Left colon (tissue), 2 donors: Measurements from ENCODE around the gene TOX2. TPM values are rescaled to one million over a fixed set of nuclear protein-coding genes. Genes with fewer than 3 reads are reported as not detected.
A peak's percentile ranks its signal among the peaks of the same experiment; 100 is the strongest.

Experiments
- ATAC-seq: fragments of 200-7000 bp; cut with Tn5 transposase; one replicate; pipeline ENCODE4 v1.9.1; 2020; ENCODE audit warnings: mild to moderate bottlenecking, moderate library complexity
- DNase-seq, 2 donors: peaks; one replicate each; pipeline ENCODE4 v3.0.0-alpha.2; 2020
- intact Hi-C, 2 donors: fragments of 100-400 bp; cut with DNase I in 1 of 2; cut with micrococcal nuclease in 1 of 2; formaldehyde crosslinking; loops; one replicate each; pipeline versions ENCODE4 v1.11.2 to v1.14.0; 2022; cut with DNase I, micrococcal nuclease
- total RNA-seq, 2 donors: library from RNA; stranded (reverse); fragmentation: NEBNext Ultra II Directional; extraction: Animal tissue kit (Norgen Biotek cat#: 25700); gene quantifications; one replicate each; pipeline ENCODE4 v1.2.1, GENCODE V29; 2021
- donor health status: DM: no; HTN: no; CAD: no.
- donor health status: DM: yes; HTN: yes; CAD: no.

Gene TOX2
- total RNA-seq, 2 donors from 2014 or later = 3.0 to 3.4 TPM

DNA sequence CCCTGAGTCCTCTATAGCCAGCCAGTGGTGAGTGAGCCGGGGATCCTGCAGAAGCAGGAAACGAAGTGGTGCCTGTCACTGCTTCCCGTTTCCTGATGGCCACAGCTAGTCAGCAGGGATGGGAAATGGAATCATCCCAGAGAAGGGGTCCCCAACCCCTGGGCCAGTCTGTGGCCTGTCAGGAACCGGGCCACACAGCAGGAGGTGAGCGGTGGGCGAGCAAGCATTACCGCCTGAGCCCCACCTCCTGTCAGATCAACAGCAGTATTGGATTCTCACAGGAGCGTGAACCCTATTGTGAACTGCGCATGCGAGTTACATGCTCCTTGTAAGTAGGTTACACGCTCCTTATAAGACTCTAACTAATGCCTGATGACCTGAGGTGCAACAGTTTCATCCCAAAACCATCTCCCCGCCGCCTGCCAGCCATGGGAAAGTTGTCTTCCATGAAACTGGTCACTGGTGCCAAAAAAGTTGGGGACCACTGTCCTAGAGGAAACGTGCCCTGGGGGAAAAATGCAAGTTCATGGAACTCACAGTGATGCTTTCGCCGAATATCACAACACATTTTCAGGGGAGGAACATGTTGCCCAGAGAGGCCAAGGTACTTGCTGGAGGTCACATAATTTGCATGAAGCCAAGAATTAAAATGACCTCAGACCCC lies 158.5 kb downstream of the TOX2 start:
- ATAC-seq = no peak
- intact Hi-C loops = loop anchor here in 1 of 2 donors (10.0 kb wide), 1 partner anchor 98 kb away; no protein-coding TSS in a partner anchor
- DNase-seq = no peak

DNA sequence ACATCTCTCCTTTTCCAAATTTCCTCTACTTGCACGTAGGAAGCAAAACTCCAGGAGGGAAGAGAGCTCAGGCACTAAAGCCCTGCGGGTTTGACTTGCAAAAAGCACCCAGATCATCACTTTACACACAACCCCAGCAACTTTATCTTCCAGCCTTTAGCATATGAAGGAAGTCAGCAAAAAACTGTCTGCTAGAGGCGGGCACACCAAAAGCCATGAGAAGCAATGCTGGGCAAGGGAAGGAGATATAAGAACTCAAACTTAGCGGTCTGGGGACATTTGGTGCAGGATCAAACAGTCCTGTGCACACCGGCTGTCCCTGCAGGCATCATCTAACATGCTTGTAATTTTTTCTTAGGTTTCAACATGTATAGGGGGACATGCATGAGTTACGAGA lies 159.0 kb downstream of the TOX2 start:
- intact Hi-C loops = loop anchor here in 1 of 2 donors (10.0 kb wide), 1 partner anchor 99 kb away; no protein-coding TSS in a partner anchor

GRCh38 chr20:44074252-44075151 lies 159.8 kb downstream of the TOX2 start:
- no peak for ATAC-seq
- DNase-seq = no peak
- intact Hi-C loops = loop anchor here in 1 of 2 donors (10.0 kb wide), 1 partner anchor 100 kb away; no protein-coding TSS in a partner anchor

More for the DNA sequence above, 159.0 kb downstream of the TOX2 start:
- ATAC-seq (no peak), DNase-seq (no peak)

DNA sequence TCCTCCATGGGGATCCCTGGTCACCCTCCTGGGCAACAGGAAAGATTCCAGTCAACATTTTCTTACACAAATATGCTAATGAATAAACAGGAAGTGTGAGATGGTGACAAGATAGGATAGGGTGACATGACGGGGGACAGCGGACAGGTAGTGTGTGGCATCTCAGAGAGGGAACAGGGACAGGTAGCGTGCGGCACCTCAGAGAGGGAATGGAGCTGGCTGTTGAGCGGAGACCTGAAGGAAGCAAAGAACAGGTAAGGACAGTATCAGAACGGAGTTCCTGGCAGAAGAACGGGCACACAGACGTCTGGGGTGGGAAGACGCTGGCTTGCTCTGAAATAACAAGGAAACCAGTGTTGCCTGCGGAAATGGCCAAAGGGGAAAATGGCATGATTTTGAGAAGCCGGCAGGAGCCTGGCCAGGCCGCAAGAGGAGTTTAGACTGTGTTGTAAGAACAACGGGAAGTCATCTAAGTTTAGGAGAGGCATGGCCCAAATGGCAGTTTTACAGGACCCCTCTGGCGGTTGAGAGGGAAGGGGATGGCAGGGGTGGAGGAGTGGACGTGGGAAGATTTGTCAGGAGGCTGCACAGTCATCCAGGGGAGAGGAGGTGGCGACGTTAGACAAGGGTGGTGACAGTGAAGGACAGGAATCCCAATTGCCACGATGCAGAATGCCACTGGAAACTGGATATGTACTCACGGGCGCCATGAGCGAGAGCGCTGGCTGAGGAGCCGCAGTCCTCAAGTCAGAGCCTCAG lies 160.7 kb downstream of the TOX2 start:
- no peak for DNase-seq
- intact Hi-C loops = loop anchor here in 1 of 2 donors (10.0 kb wide), 1 partner anchor 101 kb away; no protein-coding TSS in a partner anchor
- no peak for ATAC-seq

DNA sequence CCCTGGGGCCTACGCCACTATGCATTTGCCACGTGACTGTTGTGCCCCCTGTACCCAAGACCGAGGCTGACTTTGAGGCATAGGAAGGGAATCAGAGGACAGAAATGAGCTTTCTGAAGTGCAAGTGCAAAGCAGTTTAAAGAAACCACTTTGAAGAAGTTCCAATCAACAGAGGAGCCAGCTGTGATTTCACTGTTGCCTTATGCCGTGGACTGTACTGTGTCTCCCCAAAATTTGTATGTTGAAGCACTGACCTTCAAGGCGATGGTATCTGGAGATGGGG lies 161.2 kb downstream of the TOX2 start:
- no peak for ATAC-seq
- intact Hi-C loops = loop anchor here in 1 of 2 donors (10.0 kb wide), 1 partner anchor 101 kb away; no protein-coding TSS in a partner anchor
- DNase-seq = no peak

GRCh38 chr20:44079291-44079690 lies 164.6 kb downstream of the TOX2 start:
- DNase-seq (no peak), ATAC-seq (no peak)
- intact Hi-C loops = loop anchor here in 1 of 2 donors (10.0 kb wide), 1 partner anchor 104 kb away; no protein-coding TSS in a partner anchor

- intact Hi-C loops = loop anchor here (1.0 to 10.0 kb wide), 2 partner anchors 325 to 330 kb away; no protein-coding TSS in a partner anchor
- ATAC-seq (peak; percentile 20), DNase-seq (no peak)
Observed at GRCh38 chr20:44080064-44080463, 165.4 kb downstream of the TOX2 start.

- intact Hi-C loops = loop anchor here (1.0 to 10.0 kb wide), 2 partner anchors 326 to 330 kb away; no protein-coding TSS in a partner anchor
- DNase-seq = peak in 1 of 2 donors; percentile 81
- ATAC-seq = peak; percentile 94
Observed at GRCh38 chr20:44080646-44081267, 166.1 kb downstream of the TOX2 start.

- ATAC-seq (no peak), DNase-seq (no peak)
- intact Hi-C loops = loop anchor here in 1 of 2 donors (10.0 kb wide), 1 partner anchor 327 kb away; no protein-coding TSS in a partner anchor
Observed at GRCh38 chr20:44081476-44081875, 166.8 kb downstream of the TOX2 start.

GRCh38 chr20:44081888-44082287 lies 167.2 kb downstream of the TOX2 start:
- ATAC-seq = no peak
- DNase-seq = no peak

GRCh38 chr20:44083220-44083933 lies 168.7 kb downstream of the TOX2 start:
- ATAC-seq = no peak
- no peak for DNase-seq
- intact Hi-C loops = loop anchor here in 1 of 2 donors (10.0 kb wide), 1 partner anchor 329 kb away; no protein-coding TSS in a partner anchor

More at GRCh38 chr20:44081888-44082287, 167.2 kb downstream of the TOX2 start:
- intact Hi-C loops = loop anchor here in 1 of 2 donors (10.0 kb wide), 1 partner anchor 327 kb away; no protein-coding TSS in a partner anchor

GRCh38 chr20:44084439-44084838 lies 169.8 kb downstream of the TOX2 start:
- intact Hi-C loops = loop anchor here in 1 of 2 donors (10.0 kb wide), 1 partner anchor 330 kb away; no protein-coding TSS in a partner anchor
- no peak for ATAC-seq
- DNase-seq = no peak

DNA sequence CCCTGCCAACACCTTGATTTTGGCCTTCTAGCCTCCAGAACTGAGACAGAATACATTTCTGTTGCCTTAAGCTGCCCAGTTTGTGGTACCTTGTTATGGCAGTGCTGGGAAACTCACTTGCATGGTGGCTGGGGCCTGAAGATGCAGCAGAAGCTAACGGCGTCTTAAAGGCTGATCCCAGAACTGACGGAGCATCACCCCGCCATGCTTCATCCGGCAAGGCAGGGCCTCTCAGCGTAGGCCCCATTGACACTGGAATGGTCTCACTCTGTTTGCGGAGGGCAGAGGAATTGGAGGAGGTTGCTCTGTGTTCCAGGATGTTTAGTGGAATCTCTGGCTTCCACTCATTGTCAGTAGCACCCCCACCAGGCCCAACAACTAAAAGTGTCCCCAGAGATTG lies 170.2 kb downstream of the TOX2 start:
- no peak for DNase-seq
- intact Hi-C loops = loop anchor here in 1 of 2 donors (10.0 kb wide), 1 partner anchor 330 kb away; no protein-coding TSS in a partner anchor

DNA sequence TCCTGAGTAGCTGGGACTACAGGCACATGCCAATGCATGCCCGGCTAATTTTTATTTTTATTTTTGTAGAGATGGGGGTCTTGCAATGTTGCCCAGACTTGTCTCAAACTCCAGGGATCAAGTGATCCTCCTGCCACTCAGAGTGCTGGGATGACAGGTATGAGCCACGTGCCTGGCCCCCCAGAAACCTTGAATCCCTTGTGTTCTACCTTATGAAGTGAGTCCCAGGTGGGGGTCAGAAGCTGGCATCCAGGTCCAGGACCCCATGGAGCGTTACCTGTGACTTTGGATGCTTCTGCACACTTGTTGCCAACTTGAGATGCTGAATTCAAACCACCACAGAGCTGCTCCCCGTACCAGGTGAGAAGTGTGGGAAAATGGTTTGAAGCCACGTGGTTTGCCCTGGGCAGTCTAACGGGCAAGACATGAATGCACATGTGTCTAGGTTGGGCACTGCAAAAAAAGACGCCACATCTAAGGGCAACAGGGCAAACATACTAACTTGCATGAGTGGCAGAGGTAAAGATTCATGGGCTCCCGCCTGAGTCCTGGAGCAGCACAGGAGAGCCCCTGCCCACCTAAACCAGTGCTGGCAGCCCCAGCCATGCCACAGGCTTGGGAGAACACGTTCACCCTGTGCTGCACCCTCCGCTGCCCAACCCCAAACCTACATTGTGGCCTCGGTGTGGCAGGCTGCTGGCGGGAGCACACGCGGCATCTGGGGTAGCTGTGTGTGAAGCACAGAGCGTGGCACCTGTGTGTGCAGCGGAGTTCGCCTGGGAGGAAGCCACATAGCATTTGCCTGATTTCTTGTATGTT lies 171.2 kb downstream of the TOX2 start:
- ATAC-seq (no peak), DNase-seq (no peak)
- intact Hi-C loops = loop anchor here in 1 of 2 donors (10.0 kb wide), 1 partner anchor 331 kb away; no protein-coding TSS in a partner anchor

More for the DNA sequence above, 170.2 kb downstream of the TOX2 start:
- no peak for ATAC-seq

DNA sequence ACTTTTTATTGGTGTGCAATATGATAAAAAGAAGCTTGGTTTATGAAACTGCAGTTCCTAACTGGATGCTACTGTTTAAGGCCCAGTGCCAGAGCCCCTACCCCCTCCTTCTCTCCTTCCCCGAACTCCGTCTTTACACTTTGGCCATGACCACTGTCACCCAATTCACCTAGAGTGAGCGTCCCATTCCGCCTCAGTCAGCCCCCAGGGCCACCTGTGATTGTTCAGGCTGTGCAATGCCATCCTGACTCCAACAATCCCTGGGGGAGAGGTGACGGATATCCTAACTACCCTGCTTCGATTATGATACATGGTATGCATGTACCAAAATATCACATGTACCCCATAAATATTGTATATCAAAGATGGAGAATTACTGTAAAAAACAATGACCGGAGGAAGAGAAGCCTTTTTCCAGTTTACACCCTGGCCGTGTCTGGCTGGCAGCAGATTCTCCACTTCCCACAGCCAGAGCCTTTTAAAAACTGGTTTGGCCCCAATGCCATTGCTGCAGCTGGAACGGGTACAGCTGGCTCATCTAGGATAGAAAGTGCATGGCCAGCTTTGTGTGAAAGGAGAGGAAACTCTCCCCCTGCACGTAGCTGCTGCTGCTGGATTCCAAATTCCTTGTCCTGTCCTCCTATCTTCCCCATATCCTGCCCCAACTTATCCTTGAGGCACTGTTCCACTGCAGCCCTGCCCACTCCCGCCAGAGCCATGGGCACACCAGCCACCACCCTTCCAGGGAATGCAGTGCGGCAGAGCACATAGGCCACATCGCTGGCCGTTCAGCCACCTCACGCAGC lies 172.6 kb downstream of the TOX2 start:
- DNase-seq = no peak
- intact Hi-C loops = loop anchor here in 1 of 2 donors (10.0 kb wide), 1 partner anchor 332 kb away; no protein-coding TSS in a partner anchor
- ATAC-seq = no peak

GRCh38 chr20:44087857-44088120 lies 173.1 kb downstream of the TOX2 start:
- ATAC-seq (no peak), DNase-seq (no peak)
- intact Hi-C loops = loop anchor here in 1 of 2 donors (10.0 kb wide), 1 partner anchor 333 kb away; no protein-coding TSS in a partner anchor
